Aorta (tissue), 5 donors: ENCODE data around the gene NKIRAS1. TPM values are rescaled to one million over a fixed set of nuclear protein-coding genes. Genes with fewer than 3 reads are reported as not detected.

Experiments used
- ATAC-seq: fragments of 200-7000 bp; cut with Tn5 transposase; one replicate; pipeline ENCODE4 v1.9.1; 2022; ENCODE audit warnings: moderate library complexity; ENCODE audit not compliant: low FRiP score
- DNase-seq, 2 donors: peaks; one replicate each; pipeline ENCODE4 v3.0.0-alpha.2; 2020
- H3K27ac ChIP-seq, 2 donors: one replicate each; pipeline ENCODE4 v1.5.1; 2013; ENCODE audit warnings: low read length in 2 of 2, mild to moderate bottlenecking in 2 of 2, moderate library complexity in 2 of 2, control low read depth in 1 of 2, inconsistent platforms in 1 of 2, low read depth in 1 of 2
- H3K27me3 ChIP-seq, 2 donors: one replicate each; pipeline ENCODE4 v1.6.1; 2013; ENCODE audit warnings: control low read depth in 1 of 2, low read length in 1 of 2, mild to moderate bottlenecking in 1 of 2, moderate library complexity in 1 of 2; ENCODE audit not compliant: insufficient read depth in 2 of 2, control insufficient read depth in 1 of 2
- H3K36me3 ChIP-seq, 2 donors: one replicate each; pipeline ENCODE4 v1.6.1; 2013; ENCODE audit warnings: control low read depth in 1 of 2, low read length in 1 of 2, mild to moderate bottlenecking in 1 of 2; ENCODE audit not compliant: insufficient read depth in 2 of 2, control insufficient read depth in 1 of 2
- H3K4me1 ChIP-seq, 2 donors: one replicate each; pipeline ENCODE4 v1.6.1; 2013; ENCODE audit warnings: low read length in 2 of 2, control low read depth in 1 of 2, mild to moderate bottlenecking in 1 of 2, moderate library complexity in 1 of 2; ENCODE audit not compliant: insufficient read depth in 2 of 2, control insufficient read depth in 1 of 2
- H3K4me3 ChIP-seq, 2 donors: one replicate each; pipeline ENCODE4 v1.5.1; 2013; ENCODE audit warnings: low read length in 2 of 2, control low read depth in 1 of 2, mild to moderate bottlenecking in 1 of 2
- H3K9me3 ChIP-seq: one replicate; pipeline ENCODE4 v1.6.1; 2013; ENCODE audit warnings: mild to moderate bottlenecking, low read length; ENCODE audit not compliant: control insufficient read depth
- WGBS, 2 donors: extraction: QIAGEN DNeasy Blood & Tissue Kit; methylation state at CpG; one replicate each; pipeline ENCODE4 v1.1.7; 2013; 5-methylcytosine and 5-hydroxymethylcytosine counted together
- intact Hi-C, 2 donors: fragments of 100-400 bp; cut with DNase I; formaldehyde crosslinking; loops; one replicate each; pipeline versions ENCODE4 v1.14.2 to v1.15.0; 2022
- polyA plus RNA-seq, 2 donors: library from polyadenylated mRNA; stranded (reverse); fragments of 200-250 nt; gene quantifications; one replicate each; pipeline ENCODE4 v1.2.3, GENCODE V29; 2013
- total RNA-seq, 2 donors: library from RNA; stranded (reverse); fragmentation: NEBNext Ultra II Directional; extraction: Animal tissue kit (Norgen Biotek cat#: 25700); gene quantifications; one replicate each; pipeline ENCODE4 v1.2.1, GENCODE V29; 2021
- donor health status: healthy with polysubstance abuse.
- donor health status: Bipolar disorder and iron deficiency.
- donor health status: DM: no; HTN: no; CAD: no.
- donor health status: DM: no; HTN: no; CAD: no.
- donor health status: DM: yes; HTN: yes; CAD: no.

Gene NKIRAS1
- total and polyA plus RNA-seq, 4 donors, result 10.9 to 17.8 (median 13.4) TPM

- ATAC-seq (no peak), DNase-seq (no peak)
- Histone ChIP-seq H3K27ac (no peak overlapping the region), H3K4me3 (no peak overlapping the region), H3K27me3 (no peaks in the 10 kb centered on the region), H3K4me1 (no peaks in the 10 kb centered on the region), H3K9me3 (no peaks in the 10 kb centered on the region), H3K36me3 (no peaks in the 10 kb centered on the region)
- intact Hi-C loops, result no loop called here
- WGBS, 2 donors, result 90 to 93% methylated on average over 7 of the region's 7 CpGs
These were observed 7.4 kb downstream of the NKIRAS1 start for GRCh38 chr3:23909341-23909740.

- Histone ChIP-seq H3K9me3 (peaks cover 1% of the 10 kb centered on the region), H3K36me3 (no peaks in the 10 kb centered on the region), H3K4me3 (no peak overlapping the region), H3K27ac (no peak overlapping the region), H3K27me3 (no peaks in the 10 kb centered on the region), H3K4me1 (no peaks in the 10 kb centered on the region)
- intact Hi-C loops, result no loop called here
- DNase-seq (no peak), ATAC-seq (no peak)
These were observed 12.2 kb downstream of the NKIRAS1 start for GRCh38 chr3:23904545-23904944.

- Histone ChIP-seq H3K4me3 (no peak overlapping the region), H3K27me3 (no peaks in the 10 kb centered on the region), H3K4me1 (no peaks in the 10 kb centered on the region), H3K27ac (no peak overlapping the region), H3K9me3 (peaks cover 1% of the 10 kb centered on the region), H3K36me3 (peaks cover 0 to 2% of the 10 kb centered on the region in 2 donors)
- 89% methylated on average over 6 of the region's 6 CpGs for WGBS, 2 donors
- DNase-seq (no peak), ATAC-seq (no peak)
- intact Hi-C loops, result no loop called here
These were observed 16.0 kb downstream of the NKIRAS1 start for GRCh38 chr3:23900744-23901143.

DNA sequence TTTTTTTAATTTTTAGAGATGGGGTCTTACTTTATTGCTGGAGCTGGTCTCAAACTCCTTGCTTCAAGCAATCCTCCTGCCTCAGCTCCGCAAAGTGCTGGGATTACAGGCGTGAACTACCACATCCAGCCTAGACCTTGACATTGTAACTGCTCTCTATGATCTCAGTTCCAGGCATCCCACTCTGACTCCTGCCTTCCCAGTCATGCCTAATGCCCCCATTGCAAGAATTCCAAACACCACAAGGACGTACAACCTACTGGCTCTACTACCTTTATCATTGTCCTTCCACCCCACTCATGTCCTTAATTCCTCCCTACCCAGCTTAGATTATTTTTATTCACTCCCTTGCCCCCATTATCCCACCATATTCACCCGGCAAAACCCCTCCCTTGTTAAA lies 21.6 kb downstream of the NKIRAS1 start:
- Histone ChIP-seq H3K36me3 (peaks cover 0 to 2% of the 10 kb centered on the region in 2 donors), H3K27ac (no peak overlapping the region), H3K9me3 (no peaks in the 10 kb centered on the region), H3K4me1 (no peaks in the 10 kb centered on the region), H3K4me3 (no peak overlapping the region), H3K27me3 (no peaks in the 10 kb centered on the region)
- intact Hi-C loops, result loop anchor here in 1 of 2 donors (10.0 kb wide), 1 partner anchor 790 kb away; no protein-coding TSS in a partner anchor
- ATAC-seq, result no peak
- no peak for DNase-seq
- 87 to 91% methylated on average over 4 of the region's 4 CpGs for WGBS, 2 donors

DNA sequence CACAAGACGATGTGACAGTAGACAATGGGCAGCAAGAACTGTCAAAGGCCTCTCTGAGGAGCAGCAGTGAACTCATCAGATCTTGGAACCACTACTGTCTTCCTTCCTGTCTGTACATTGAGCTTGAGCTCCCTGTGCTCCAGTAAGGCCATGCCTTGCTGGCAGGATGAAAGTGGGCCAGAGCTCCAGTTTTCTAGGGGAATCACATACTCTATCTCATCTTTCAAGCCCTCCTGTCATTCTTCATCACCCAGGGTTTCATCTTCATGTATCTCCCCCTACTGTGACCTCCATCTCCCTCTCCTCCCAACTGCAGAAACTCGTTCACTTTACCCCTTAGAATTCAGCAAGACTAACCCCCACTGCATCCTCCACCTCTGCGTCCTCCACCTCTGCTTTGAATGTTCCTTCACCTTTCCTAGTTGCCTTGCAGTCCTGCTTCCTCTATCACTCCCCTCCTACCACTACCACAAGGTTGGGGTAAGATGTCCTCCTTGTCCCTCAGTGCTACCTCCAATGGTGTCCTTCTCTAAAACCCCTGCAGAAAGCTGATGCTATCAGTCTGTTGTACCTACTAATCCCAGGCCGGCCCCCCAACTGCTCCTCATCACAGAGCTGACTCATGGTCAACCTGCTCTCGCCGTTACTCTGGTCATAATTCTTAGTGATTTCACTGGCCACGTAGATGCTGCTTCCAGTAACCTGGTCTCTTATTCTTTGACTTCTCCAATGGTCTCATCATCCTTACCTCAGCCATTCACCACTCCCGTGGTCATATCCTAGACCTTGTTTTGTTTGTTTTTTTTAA lies 22.3 kb downstream of the NKIRAS1 start:
- intact Hi-C loops, result loop anchor here in 1 of 2 donors (10.0 kb wide), 1 partner anchor 790 kb away; no protein-coding TSS in a partner anchor
- Histone ChIP-seq H3K27me3 (no peaks in the 10 kb centered on the region), H3K4me1 (no peaks in the 10 kb centered on the region), H3K27ac (no peak overlapping the region), H3K4me3 (no peak overlapping the region), H3K9me3 (no peaks in the 10 kb centered on the region), H3K36me3 (peaks cover 0 to 3% of the 10 kb centered on the region in 2 donors)
- ATAC-seq (no peak), DNase-seq (no peak)
- WGBS, 2 donors, result 85 to 91% methylated on average over 8 of the region's 8 CpGs

GRCh38 chr3:23889950-23890349 lies 26.8 kb downstream of the NKIRAS1 start:
- H3K27me3 ChIP-seq, result no peaks in the 10 kb centered on the region
- 70 to 72% methylated on average over 5 of the region's 5 CpGs for WGBS, 2 donors
- H3K9me3 ChIP-seq, result no peaks in the 10 kb centered on the region
- no peak overlapping the region for H3K27ac ChIP-seq
- ATAC-seq (no peak), DNase-seq (no peak)
- peaks cover 0 to 2% of the 10 kb centered on the region in 2 donors for H3K36me3 ChIP-seq
- H3K4me1 ChIP-seq, result no peaks in the 10 kb centered on the region
- H3K4me3 ChIP-seq, result no peak overlapping the region
- intact Hi-C loops, result loop anchor here (10.0 kb wide), 1 partner anchor 795 kb away; no protein-coding TSS in a partner anchor

- intact Hi-C loops, result loop anchor here in 1 of 2 donors (10.0 kb wide), 1 partner anchor 795 kb away; no protein-coding TSS in a partner anchor
- no peak for ATAC-seq
These were observed 27.4 kb downstream of the NKIRAS1 start for GRCh38 chr3:23889386-23889785.

DNA sequence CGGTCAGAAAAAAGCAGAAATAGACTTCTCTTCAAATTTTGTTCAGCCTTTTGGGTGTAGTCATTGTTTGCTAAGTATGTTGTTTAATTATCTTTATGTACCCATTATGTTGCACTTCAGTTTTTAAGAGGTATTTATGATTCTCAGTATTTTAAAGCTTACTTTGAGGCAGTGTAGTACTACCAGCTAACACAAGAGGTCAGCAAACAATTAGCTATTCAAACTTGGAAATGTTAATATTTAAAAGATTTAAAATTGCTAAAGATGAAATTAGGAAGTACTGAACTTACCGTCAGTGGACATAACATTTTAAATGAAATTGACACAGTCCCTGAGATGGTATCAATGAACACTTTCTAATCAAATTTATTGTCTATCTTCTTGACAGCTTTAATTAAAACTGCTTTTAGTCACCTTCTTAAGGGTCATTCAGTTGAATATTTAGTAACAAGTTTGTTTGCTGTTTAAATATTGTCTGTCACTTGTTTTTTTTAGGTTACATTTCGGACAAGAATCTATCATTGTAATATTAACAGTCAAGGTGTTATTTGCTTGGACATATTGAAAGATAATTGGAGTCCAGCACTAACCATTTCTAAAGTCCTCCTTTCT lies 28.1 kb downstream of the NKIRAS1 start:
- DNase-seq, result no peak
- no peaks in the 10 kb centered on the region for H3K4me1 ChIP-seq
- no peaks in the 10 kb centered on the region for H3K27me3 ChIP-seq
- H3K4me3 ChIP-seq, result no peak overlapping the region
- peaks cover 0 to 2% of the 10 kb centered on the region in 2 donors for H3K36me3 ChIP-seq
- no peak overlapping the region for H3K27ac ChIP-seq
- intact Hi-C loops, result loop anchor here in 1 of 2 donors (10.0 kb wide), 1 partner anchor 796 kb away; no protein-coding TSS in a partner anchor
- 47% methylated on average over 3 of the region's 3 CpGs for WGBS, 2 donors
- H3K9me3 ChIP-seq, result no peaks in the 10 kb centered on the region
- no peak for ATAC-seq

More at GRCh38 chr3:23889386-23889785, 27.4 kb downstream of the NKIRAS1 start:
- Histone ChIP-seq H3K9me3 (no peaks in the 10 kb centered on the region), H3K27me3 (no peaks in the 10 kb centered on the region), H3K27ac (no peak overlapping the region), H3K36me3 (peaks cover 0 to 2% of the 10 kb centered on the region in 2 donors), H3K4me1 (no peaks in the 10 kb centered on the region), H3K4me3 (no peak overlapping the region)
- no peak for DNase-seq
- 79 to 85% methylated on average over 2 of the region's 2 CpGs for WGBS, 2 donors
